GM18526 (cell line): Measurements from ENCODE around the gene EXT2.

Experiments used
- POLR2A ChIP-seq: IDR thresholded peaks from 3 replicates; pipeline ENCODE4 v1.6.1; 2011; ENCODE audit not compliant: insufficient read length; ENCODE audit errors: extremely low read depth

EXT2 gene

GRCh38 chr11:44243595-44244343, 148.3 kb downstream of the EXT2 start:
- no peak for TF ChIP-seq POLR2A

- no peak for TF ChIP-seq POLR2A
These were observed 149.3 kb downstream of the EXT2 start for GRCh38 chr11:44244639-44245310.

DNA sequence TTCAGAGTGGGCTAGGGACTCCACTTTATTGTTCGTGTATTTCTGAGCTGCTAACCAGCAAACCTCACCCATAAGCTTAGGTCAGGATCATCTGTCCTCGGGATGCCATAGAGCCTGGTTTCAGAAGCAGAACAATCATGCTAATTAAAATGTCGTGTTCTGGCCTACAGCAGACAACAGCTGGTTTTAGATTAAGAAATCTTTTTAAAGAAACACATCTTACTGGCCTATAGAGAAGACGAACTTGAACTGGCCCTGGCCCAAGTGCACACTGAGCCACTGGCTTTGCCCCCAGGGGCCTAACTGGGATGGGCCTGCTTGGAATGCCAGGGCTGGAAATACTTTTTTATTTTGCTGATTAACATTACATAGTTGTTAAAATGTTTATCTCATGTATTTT, 151.2 kb downstream of the EXT2 start:
- TF ChIP-seq POLR2A: no peak

GRCh38 chr11:44247508-44247907, 152.0 kb downstream of the EXT2 start:
- no peak for TF ChIP-seq POLR2A

DNA sequence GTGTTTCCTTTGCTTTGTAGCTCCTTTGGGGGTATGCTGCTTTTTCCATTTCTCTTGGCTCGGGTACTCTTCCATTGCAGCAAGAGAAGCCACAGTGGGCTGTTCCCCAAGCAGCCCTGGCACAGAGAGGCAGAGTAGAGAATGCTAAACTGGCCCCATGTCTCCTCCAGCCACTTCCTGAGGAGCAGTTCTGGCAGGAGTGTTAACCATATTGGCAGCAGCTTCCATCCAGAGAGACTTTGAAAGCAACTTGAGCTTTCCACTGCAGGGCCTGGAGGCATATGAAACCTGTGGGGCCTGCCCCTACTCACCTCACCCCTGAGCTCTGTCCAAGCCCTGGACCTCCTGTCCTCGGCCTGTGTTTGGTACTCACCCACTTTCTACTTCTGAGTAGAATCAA, 152.6 kb downstream of the EXT2 start:
- no peak for TF ChIP-seq POLR2A

DNA sequence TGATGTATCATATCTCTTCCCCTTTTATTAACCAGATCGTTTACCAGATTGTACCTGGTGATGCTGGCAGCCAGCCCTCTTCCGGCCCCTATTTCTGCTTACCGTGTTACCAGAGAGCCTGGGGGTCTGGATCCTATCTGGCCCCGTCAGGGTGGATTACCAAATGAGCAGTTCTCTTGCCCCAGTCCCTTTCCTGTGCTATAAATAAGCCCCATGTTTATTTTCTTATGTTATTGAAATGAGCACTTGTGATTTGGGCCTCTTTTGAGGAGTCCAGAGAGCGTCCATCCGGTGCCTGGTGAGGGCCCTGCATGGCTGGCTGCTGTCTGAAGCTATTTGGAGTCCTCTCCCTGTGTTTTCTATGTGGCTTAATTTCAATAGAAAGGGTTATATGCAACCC, 154.9 kb downstream of the EXT2 start:
- TF ChIP-seq POLR2A: no peak

DNA sequence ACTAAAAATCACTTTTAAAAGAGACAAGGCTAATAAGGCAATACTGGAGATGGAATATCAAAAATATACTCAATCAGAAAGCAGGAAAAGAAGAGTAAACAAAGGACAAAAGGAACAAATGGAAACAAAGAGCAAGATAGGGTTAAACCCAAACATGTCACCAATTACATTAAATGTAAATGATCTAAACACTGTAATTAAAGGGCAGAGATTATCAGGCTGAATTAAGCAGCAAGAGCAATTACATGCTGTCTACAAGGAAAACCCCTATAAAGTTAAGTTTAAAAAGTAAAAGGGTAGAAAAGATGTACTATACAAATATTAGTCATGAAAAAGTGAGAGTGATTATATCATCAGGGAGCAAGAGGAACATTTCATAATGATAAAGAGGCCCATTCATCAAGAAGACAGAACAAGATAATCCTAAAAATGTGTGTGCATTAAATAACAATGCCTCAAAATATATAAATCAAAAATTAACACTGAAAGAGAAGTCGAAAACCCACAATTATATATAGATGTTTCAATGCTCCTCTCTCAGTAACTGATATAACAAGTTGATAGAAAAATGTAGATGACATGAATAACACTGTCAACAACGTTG, 157.6 kb downstream of the EXT2 start:
- TF ChIP-seq POLR2A: no peak

- TF ChIP-seq POLR2A: no peak
These were observed 160.1 kb downstream of the EXT2 start for GRCh38 chr11:44255406-44256071.

DNA sequence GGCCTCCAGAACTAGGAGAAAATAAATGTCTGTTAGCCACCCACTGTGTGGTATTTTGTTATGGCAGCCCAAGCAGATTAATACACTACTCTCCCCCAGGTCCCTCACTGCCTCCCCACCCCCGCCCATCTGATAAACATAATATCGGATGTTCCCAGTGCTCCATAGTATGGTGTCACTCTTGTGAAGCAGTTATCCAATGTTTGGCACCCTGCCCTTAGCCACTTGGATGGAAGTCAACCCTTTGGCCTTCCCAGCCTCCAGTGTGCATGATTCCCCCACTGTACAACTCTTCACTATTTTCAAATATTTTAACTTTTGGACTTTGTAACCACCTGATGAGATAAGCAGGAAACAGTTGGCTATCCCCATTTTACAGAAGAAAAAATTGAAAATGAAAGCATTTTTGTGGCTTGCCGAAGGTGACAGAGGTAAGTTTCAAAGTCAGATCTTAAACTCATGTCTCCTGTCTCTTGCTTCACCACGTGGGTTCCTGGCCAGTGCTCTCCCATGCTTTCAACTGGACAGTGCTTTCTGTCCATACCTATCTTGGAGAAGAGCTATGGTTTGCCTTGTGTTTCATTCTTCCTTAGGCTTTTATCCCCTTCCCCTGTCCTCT, 161.3 kb downstream of the EXT2 start:
- TF ChIP-seq POLR2A: no peak

- TF ChIP-seq POLR2A: no peak
These were observed 162.1 kb downstream of the EXT2 start for GRCh38 chr11:44257338-44258189.

GRCh38 chr11:44258190-44258489, 162.7 kb downstream of the EXT2 start:
- TF ChIP-seq POLR2A: no peak

DNA sequence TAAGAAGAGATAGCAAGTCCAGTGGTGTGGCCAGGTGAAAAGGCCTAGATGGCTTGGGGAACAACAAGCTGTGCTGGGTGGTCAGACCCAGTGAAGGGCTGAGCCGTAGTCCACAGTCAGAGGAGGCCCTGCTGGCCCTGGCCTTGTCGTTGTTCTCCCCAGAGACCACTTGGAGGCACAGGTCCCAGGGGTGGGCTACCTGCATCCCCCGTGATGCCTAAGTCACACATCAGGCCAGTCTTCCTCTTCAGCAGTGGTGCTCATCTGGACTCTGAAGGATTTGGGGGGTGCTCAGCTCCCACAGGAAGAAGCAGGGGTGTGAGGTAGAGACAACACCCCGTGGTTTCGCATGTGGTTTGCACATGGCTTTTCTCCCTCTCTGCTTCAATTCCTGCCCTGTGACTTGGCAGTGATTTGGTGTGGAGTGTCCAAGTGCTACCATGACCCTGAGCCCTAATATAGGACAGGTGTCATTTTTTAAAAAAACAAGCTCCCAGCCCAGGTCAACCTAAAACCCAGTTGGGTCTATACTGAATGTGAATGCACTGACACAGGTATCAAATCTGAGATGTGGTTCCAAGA, 163.5 kb downstream of the EXT2 start:
- no peak for TF ChIP-seq POLR2A

DNA sequence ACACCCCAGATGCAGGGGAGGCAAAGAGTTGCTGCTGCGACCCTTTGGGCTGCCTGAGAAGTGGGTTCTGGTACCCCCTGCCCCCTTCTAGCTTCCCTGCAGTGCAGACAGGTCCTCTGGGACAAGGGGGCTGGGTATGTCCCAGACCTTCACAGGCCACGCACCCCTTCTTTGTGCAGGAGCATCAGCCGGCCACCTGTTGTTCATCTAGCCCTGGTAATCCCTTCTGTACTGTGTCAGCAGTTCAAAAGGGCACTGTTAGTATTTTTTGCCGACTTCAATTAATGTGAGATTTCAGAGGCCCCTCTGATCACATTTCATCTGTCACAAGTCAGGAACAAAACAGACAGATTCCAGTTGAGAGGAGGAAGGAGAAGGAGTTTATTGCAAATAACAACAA, 164.6 kb downstream of the EXT2 start:
- TF ChIP-seq POLR2A: no peak

DNA sequence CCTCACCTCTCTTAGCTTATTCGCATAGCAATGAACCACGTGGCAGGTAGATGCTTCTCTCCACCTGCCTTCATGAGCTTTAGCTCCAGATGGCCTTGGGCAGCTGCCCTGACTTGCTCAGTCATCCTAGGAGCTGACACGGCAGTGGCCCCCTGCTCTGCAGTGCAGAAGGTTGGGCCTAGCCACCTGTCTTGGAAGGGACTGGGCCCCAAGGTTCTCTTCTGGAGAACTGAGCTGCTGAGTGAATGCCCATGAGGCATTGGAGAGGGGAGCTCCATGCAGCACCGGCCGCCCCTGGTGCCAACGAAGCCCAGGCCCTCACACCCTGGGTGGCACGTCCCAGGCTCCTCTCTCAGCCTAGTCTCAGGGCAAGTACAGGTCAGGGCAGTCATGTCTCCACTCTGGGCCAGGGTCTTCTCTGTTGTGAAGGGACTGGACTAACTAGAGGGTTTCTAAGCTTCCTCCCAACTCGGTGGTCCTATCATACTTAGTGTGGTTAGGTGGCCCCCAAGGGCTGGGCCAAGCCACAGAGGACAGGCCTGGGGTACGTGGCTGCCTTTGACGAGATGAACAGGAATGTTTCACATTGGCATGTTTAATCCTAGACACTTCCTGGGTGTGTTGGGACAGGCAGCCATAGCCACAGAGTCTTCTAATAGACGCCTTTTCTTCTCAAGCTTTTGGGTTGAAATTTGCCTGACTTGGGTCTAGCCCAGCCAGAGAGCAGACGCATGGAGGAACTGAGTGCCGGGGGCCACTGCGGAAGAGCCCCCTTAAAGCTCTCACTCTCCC, 166.5 kb downstream of the EXT2 start:
- no peak for TF ChIP-seq POLR2A
